ENCODE measurements around the gene LGR5.
A peak's percentile ranks its signal among the peaks of the same experiment; 100 is the strongest.

The LGR5 gene

GRCh38 chr12:71589478-71589881 is 149.9 kb downstream of the LGR5 start:
- Mint-ChIP-seq H3K36me3 (ENCODE audit: low read depth) (no peaks in the 10 kb centered on the region), H3K4me1 (ENCODE audit: low read depth) (no peaks in the 10 kb centered on the region), H3K27me3 (ENCODE audit: low read depth) (peaks cover 12% of the 10 kb centered on the region), H3K4me3 (no peak overlapping the region), H3K9me3 (no peaks in the 10 kb centered on the region), H3K27ac (no peak overlapping the region)
- DNase-seq (ENCODE audit: low spot score): no peak

DNA sequence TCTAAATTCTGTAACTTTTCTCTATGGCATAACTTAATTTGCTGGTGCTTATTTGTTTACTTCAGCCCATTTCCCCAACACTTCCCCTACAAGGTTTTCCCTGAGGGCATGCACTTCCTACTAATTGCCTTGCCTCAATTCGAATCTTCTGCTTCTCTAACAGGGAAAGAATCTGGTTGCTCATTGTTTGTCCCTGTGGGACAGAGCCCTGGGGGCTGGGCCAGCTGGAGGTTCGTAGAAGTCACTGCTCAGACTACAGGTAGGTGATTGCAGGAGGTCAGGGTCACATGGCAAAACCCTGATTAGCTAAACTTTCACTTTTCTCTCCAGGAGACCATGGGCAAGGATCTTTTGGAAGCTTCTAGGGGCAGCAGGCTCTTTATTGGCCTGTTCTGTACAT is 152.0 kb downstream of the LGR5 start:
- Mint-ChIP-seq H3K4me1 (ENCODE audit: low read depth) (no peaks in the 10 kb centered on the region), H3K27me3 (ENCODE audit: low read depth) (peaks cover 17% of the 10 kb centered on the region), H3K4me3 (no peak overlapping the region), H3K27ac (no peak overlapping the region), H3K36me3 (ENCODE audit: low read depth) (no peaks in the 10 kb centered on the region), H3K9me3 (no peaks in the 10 kb centered on the region)
- no peak for DNase-seq (ENCODE audit: low spot score)

DNA sequence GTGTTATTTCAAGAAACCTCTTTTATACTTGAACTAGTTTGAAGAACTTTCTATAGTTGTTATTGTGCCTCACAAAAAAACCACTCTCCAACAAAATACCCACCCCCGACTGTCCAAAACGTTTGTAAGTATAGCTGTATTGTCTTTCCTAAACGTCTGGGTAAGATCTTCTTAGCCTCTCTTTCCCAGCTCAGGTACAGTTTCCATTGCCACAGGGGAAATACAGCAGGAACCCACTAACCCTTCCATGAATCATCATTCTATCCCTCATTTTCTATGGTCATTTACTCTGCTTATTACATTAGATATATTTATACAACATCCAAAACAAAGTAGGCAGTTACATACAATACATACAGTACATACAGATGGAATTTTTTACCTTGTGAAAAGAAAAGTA is 153.2 kb downstream of the LGR5 start:
- H3K27me3 Mint-ChIP-seq (ENCODE audit: low read depth): peaks cover 17% of the 10 kb centered on the region
- H3K4me1 Mint-ChIP-seq (ENCODE audit: low read depth): no peaks in the 10 kb centered on the region
- H3K27ac Mint-ChIP-seq: no peak overlapping the region

DNA sequence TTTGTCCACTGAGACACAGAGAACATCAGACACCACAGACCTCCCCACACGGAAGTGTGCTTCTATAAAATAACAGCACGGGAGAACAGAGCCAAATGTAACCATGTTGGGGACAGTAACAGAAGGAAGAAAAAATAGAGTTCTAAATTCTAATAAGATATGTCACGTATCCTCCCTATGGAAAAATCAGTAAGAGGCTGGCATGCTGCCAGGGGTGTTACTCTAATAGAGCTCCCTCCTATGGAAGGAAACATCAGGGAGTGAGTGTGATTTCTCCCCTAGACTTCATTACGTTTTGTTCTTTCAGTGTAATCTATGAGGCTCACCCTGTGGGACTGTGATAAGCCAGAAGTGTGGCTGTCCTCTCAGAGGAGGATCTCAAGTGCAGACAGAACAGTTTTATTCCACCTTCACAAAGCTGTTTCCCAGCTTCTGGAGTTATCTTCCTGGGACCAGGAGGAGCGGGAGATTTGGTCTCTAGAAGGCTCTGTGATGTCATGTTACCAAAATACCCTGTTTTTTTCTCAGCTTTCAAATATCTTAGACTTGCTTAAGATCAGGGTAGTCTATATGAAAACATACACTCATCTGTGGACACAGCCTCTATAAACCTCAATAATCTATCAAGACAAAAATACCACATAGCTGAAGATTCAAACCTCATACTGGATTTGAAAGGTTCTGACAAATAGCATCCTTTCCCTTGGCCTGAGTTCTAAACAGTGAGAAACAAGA is 154.8 kb downstream of the LGR5 start:
- DNase-seq (ENCODE audit: low spot score): no peak
- no peak overlapping the region for H3K4me3 Mint-ChIP-seq
- H3K9me3 Mint-ChIP-seq: no peaks in the 10 kb centered on the region
- H3K27ac Mint-ChIP-seq: no peak overlapping the region
- no peaks in the 10 kb centered on the region for H3K36me3 Mint-ChIP-seq (ENCODE audit: low read depth)
- peaks cover 15% of the 10 kb centered on the region for H3K27me3 Mint-ChIP-seq (ENCODE audit: low read depth)
- no peaks in the 10 kb centered on the region for H3K4me1 Mint-ChIP-seq (ENCODE audit: low read depth)

More for the DNA sequence above, 153.2 kb downstream of the LGR5 start:
- H3K9me3 Mint-ChIP-seq: no peaks in the 10 kb centered on the region
- H3K4me3 Mint-ChIP-seq: no peak overlapping the region
- DNase-seq (ENCODE audit: low spot score): no peak
- no peaks in the 10 kb centered on the region for H3K36me3 Mint-ChIP-seq (ENCODE audit: low read depth)

GRCh38 chr12:71599210-71599609 is 159.6 kb downstream of the LGR5 start:
- Mint-ChIP-seq H3K4me3 (no peak overlapping the region), H3K4me1 (ENCODE audit: low read depth) (no peaks in the 10 kb centered on the region), H3K27me3 (ENCODE audit: low read depth) (peaks cover 13% of the 10 kb centered on the region), H3K27ac (no peak overlapping the region), H3K9me3 (peaks cover 4% of the 10 kb centered on the region), H3K36me3 (ENCODE audit: low read depth) (no peaks in the 10 kb centered on the region)
- DNase-seq (ENCODE audit: low spot score): no peak

DNA sequence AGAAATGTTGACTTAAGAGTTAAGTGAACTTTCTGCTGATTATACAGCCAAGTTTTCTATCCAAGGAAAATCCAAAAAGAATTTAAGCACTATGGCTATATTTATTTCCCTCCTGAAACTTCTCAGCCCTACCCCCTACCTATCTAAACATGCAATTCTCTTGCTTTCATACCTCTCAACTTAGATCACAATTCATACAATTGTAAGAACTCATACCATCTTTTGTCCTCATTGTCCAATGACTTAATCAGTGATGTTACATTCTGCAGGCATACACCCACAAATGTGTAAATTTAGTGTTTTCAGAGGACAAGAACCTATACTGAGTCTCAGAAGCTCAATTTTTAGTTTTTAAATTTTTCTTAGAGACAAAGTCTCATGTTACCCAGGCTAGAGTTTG is 161.9 kb downstream of the LGR5 start:
- Mint-ChIP-seq H3K27ac (no peak overlapping the region), H3K36me3 (ENCODE audit: low read depth) (peaks cover 10% of the 10 kb centered on the region), H3K4me1 (ENCODE audit: low read depth) (no peaks in the 10 kb centered on the region), H3K27me3 (ENCODE audit: low read depth) (peaks cover 6% of the 10 kb centered on the region), H3K9me3 (peaks cover 4% of the 10 kb centered on the region), H3K4me3 (no peak overlapping the region)
- no peak for DNase-seq (ENCODE audit: low spot score)

DNA sequence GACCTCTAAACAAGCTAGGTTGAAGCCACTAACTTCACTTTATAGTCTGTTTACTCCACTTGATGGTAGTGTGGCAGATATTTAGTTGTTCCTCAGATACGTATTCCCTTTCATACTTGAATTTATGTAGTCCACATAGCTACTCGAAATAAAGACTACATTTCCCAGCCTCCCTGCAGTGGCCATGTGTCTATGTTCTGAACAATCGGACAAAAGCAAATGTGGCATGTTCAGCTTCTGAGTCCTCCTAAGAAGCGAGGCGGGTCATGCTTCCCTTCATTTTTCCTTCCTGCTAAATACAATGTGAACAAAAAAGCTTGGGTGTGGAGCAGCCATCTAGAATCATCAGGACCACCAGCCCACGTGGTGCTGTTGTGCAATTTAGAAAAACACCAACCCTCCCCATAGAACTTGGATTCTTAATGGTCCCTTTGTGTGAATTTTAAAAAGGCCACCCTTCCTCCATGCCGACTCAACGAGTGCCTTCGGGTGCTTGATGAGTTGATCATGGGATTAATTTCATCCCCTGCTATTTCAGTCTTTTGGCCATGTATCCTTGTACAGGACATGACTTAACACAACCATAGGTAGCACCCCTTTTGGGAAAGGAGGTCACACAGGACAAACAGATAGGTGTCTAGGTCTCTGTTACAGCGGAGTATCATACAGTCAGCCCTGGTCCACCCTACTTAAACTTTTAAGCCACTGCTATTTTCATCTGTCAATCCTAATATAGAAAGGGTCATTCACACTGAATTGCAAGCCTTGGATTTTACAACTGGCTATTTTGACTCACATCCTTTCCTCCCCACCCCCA is 163.4 kb downstream of the LGR5 start:
- Mint-ChIP-seq H3K27me3 (ENCODE audit: low read depth) (peaks cover 6% of the 10 kb centered on the region), H3K27ac (no peak overlapping the region)

GRCh38 chr12:71605039-71605438 is 165.4 kb downstream of the LGR5 start:
- Mint-ChIP-seq H3K4me1 (ENCODE audit: low read depth) (peaks cover 5% of the 10 kb centered on the region), H3K27me3 (ENCODE audit: low read depth) (no peaks in the 10 kb centered on the region), H3K27ac (no peak overlapping the region), H3K4me3 (no peak overlapping the region), H3K9me3 (no peaks in the 10 kb centered on the region), H3K36me3 (ENCODE audit: low read depth) (peaks cover 34% of the 10 kb centered on the region)
- no peak for DNase-seq (ENCODE audit: low spot score)

More for the DNA sequence above, 163.4 kb downstream of the LGR5 start:
- Mint-ChIP-seq H3K4me1 (ENCODE audit: low read depth) (no peaks in the 10 kb centered on the region), H3K4me3 (no peak overlapping the region), H3K36me3 (ENCODE audit: low read depth) (peaks cover 20% of the 10 kb centered on the region), H3K9me3 (peaks cover 4% of the 10 kb centered on the region)
- no peak for DNase-seq (ENCODE audit: low spot score)

GRCh38 chr12:71607494-71608330 is 168.1 kb downstream of the LGR5 start:
- Mint-ChIP-seq H3K9me3 (no peaks in the 10 kb centered on the region), H3K4me1 (ENCODE audit: low read depth) (peaks cover 15% of the 10 kb centered on the region), H3K27ac (no peak overlapping the region), H3K27me3 (ENCODE audit: low read depth) (no peaks in the 10 kb centered on the region), H3K4me3 (no peak overlapping the region), H3K36me3 (ENCODE audit: low read depth) (peaks cover 58% of the 10 kb centered on the region)
- no peak for DNase-seq (ENCODE audit: low spot score)

DNA sequence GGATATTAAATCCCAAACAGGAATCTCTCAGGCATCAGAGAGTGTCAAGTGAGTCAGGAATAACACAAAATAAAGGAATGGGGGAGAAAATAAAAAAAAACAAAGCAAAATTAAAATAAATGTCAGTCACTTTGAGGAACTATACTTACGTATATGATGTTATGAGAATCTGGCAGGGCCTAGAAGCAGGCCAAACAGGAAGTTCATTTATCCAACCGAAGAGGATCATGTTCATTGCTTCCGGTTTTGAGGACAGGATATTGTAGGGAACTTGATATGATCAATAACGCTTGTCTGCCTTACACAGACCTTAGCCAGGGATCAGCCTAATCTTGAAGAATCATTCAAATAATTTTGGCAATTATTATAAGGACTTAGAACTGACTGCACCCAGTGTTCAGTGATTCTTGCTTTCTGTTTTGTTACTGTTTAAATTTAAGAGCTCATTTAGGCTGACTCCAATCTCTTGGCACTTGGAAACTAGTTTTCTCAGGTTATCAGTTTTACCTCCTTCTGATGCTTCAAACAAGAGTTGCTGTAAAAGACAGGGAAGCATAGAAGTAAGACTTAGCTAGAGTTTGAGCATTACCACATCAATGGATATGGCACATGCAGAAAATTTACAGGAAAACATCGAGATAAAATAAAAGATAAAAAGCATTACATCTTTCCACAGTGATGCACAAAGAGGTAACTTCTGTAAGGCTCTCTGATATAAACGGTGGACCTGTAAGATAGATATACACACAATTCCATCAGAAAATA is 170.6 kb downstream of the LGR5 start:
- H3K4me3 Mint-ChIP-seq: peak overlapping the region; percentile 49
- H3K36me3 Mint-ChIP-seq (ENCODE audit: low read depth): peaks cover 70% of the 10 kb centered on the region
- H3K4me1 Mint-ChIP-seq (ENCODE audit: low read depth): peaks cover 15% of the 10 kb centered on the region

GRCh38 chr12:71621938-71622337 is 182.3 kb downstream of the LGR5 start:
- Mint-ChIP-seq H3K4me1 (ENCODE audit: low read depth) (peaks cover 19% of the 10 kb centered on the region), H3K27ac (no peak overlapping the region), H3K4me3 (no peak overlapping the region), H3K27me3 (ENCODE audit: low read depth) (no peaks in the 10 kb centered on the region), H3K9me3 (no peaks in the 10 kb centered on the region), H3K36me3 (ENCODE audit: low read depth) (peaks cover 69% of the 10 kb centered on the region)
- DNase-seq (ENCODE audit: low spot score): no peak

More for the DNA sequence above, 170.6 kb downstream of the LGR5 start:
- no peak for DNase-seq (ENCODE audit: low spot score)
- no peaks in the 10 kb centered on the region for H3K27me3 Mint-ChIP-seq (ENCODE audit: low read depth)
- peak overlapping the region; percentile 64 for H3K27ac Mint-ChIP-seq
- H3K9me3 Mint-ChIP-seq: no peaks in the 10 kb centered on the region

- peaks cover 72% of the 10 kb centered on the region for H3K36me3 Mint-ChIP-seq (ENCODE audit: low read depth)
- no peaks in the 10 kb centered on the region for H3K9me3 Mint-ChIP-seq
- H3K4me3 Mint-ChIP-seq: no peak overlapping the region
- H3K27me3 Mint-ChIP-seq (ENCODE audit: low read depth): no peaks in the 10 kb centered on the region
- H3K4me1 Mint-ChIP-seq (ENCODE audit: low read depth): peaks cover 21% of the 10 kb centered on the region
- no peak for DNase-seq (ENCODE audit: low spot score)
- H3K27ac Mint-ChIP-seq: no peak overlapping the region
Measured at GRCh38 chr12:71625476-71625875, 185.9 kb downstream of the LGR5 start.

DNA sequence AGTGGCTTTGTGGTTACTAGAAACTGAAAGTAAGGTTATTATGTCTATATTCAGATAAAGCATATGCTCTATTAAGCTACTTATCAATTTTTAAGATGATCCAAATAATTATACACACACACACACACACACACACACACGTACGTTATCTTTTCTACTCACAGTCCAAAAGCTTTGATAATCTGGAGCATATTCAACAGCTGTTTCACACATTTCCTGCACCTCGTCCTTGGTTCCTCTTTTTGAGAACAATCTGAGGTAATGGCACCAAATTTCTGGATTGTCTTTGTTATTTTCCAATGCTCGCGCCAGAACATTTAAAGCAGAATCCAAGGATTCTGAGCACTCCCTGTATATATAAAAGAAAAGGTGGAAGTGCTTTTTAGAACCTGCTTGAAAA is 186.5 kb downstream of the LGR5 start:
- peak overlapping the region; percentile 17 for H3K27ac Mint-ChIP-seq
- DNase-seq (ENCODE audit: low spot score): no peak
- H3K9me3 Mint-ChIP-seq: no peaks in the 10 kb centered on the region
- no peaks in the 10 kb centered on the region for H3K27me3 Mint-ChIP-seq (ENCODE audit: low read depth)
- peak overlapping the region; percentile 44 for H3K4me3 Mint-ChIP-seq
- H3K36me3 Mint-ChIP-seq (ENCODE audit: low read depth): peaks cover 69% of the 10 kb centered on the region
- peaks cover 16% of the 10 kb centered on the region for H3K4me1 Mint-ChIP-seq (ENCODE audit: low read depth)

Data from T-helper 2 cell treated with Interferon-gamma antibody and Interleukin-4, amounts not matched to agents 5 μg/mL and 100 μg/mL, for 36 hours (primary cell).